SHP77 treated with DMSO at 0.1 percent for 48 hours (cell line): Measurements from ENCODE around the gene KIF5A.
"Not testable (repeated sequence)": the region's sequence is repeated elsewhere in the genome, so short reads cannot be mapped to it uniquely, and the experiment has no call there.

Experiments
- DNase-seq: peaks from one replicate; lab custom pipeline; 2025; lab: John Stamatoyannopoulos, UW

Gene KIF5A

GRCh38 chr12:57609101-57609780 lies 59.4 kb downstream of the KIF5A start:
- DNase-seq: no peak

GRCh38 chr12:57609781-57610553 lies 60.1 kb downstream of the KIF5A start:
- DNase-seq: no peak

DNA sequence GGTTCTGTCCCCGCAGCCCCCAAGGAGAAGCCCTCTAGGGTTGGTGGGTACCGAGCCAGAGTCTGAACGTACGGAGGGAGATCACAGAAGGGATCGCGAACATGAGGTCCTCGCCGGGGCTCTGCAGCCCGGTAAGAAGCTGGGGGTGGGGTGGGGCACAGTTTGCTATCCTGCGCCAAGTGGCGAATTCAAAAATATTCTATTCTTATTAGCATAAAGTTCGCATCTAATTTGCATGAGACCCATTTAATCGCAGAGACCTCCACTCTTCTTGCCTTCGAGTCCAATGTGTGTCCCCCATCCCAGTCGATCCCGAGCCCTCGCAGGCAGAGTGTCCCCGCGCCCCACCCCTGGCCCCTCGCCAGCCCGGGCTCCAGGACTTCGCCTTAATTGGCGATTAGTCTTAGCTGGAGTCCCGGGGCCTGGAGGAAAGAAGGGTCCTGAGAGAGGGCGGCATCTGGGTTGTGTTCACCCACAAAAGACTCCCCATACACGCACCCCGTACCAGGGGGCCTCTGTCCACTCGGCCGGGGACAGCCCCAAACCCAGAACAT lies 60.8 kb downstream of the KIF5A start:
- no peak for DNase-seq

DNA sequence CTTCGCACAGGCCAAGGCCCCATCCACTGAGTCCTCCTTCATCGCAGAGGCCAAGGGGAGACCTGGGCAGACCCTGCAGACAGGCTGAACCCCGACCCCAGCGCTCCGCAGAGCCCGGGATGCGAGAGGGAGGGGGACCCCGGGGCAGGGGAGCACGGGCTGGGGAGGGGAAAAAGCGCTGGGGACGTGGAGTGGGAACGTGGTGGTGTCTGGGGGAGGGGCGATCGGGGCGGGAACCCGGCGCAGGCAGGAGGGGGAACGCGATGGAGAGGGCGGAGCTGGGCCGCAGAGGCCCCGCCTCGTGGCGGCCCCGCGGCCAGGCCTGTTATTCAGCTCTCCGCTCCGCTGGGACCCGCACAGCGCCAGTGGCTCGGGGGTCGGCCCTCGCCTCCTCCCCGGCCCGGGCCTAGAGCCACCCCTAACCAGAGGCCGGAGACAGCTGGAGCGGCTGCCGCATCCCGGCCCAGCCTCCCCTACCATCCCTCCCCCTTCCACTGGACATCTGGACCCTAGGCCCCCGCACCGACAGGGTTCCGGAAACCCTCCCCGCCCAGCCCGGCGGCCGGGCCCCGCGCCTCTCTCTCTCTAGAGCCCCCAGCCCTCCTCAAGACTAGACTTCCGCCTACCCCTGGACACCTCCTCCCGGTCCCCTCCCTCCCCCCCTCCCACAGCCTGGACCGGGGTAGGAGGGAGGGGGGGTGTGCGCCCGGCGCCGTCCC lies 61.4 kb downstream of the KIF5A start, which contains the start of gene ARHGEF25:
Gene ARHGEF25, plus strand, starts transcription at position 328 of the 719 bp plus-strand sequence. CDS start 460 bp downstream, outside the sequence.
- DNase-seq: peak; percentile 30

GRCh38 chr12:57611827-57612710 lies 62.2 kb downstream of the KIF5A start:
- no peak for DNase-seq

DNA sequence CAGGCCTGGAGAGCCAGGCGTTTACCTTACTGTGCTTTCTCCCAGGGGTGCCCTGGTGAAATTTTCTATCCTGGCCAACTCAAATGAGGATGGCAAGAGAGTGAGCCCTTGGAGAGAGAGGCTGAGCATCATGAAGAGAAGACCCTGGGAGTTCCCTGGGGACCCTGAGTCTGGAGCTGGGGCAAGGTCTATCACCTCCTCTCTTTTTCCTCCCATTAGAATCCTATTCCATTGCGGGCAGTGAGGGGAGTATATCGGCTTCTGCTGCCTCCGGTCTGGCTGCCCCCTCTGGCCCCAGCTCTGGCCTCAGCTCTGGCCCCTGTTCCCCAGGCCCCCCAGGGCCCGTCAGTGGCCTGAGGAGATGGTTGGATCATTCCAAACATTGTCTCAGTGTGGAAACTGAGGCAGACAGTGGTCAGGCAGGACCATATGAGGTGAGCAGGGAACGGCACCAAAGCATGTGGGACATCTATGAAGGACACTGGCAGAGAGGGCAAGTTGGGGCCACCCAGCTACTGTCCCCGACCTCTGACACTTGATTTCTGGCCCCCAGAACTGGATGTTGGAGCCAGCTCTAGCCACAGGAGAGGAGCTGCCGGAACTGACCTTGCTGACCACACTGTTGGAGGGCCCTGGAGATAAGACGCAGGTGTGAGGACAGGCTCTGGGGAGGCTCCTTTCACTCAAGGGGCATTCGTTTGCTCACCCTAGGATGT lies 63.0 kb downstream of the KIF5A start:
- DNase-seq: no peak

- DNase-seq: no peak
Measured at GRCh38 chr12:57613427-57614109, 63.7 kb downstream of the KIF5A start.

DNA sequence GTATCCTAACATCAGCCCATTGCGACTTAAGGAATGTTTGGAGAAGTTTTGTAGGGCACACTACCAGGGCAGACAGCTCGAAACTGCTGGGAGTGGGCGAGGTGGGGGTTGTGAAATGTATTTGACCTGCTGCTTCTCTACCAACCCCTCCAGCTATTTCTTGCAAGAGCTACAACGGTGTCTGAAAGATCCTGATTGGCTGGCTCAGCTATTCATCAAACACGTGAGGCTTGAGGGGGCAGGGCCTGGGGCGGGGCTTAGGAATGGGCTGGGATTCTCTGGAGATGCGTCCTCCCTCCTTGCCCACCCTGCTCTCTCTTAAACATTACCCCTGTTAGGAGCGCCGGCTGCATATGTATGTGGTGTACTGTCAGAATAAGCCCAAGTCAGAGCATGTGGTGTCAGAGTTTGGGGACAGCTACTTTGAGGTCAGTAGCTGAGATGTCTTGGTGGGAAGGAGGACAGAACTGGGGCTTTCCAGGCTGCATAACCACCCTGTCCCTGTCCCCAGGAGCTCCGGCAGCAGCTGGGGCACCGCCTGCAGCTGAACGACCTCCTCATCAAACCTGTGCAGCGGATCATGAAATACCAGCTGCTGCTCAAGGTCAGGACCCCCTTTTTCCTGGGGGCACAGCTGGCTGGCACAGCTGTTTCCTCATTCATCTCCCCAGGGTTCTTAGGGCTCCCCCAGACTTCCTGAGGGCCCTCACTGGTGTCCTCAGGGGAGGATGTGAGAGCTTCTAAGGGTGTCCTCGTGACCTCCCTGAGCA lies 64.5 kb downstream of the KIF5A start:
- DNase-seq: no peak

- no peak for DNase-seq
Measured at GRCh38 chr12:57614948-57615500, 65.2 kb downstream of the KIF5A start.

GRCh38 chr12:57615637-57616036 lies 65.8 kb downstream of the KIF5A start:
- DNase-seq: no peak

DNA sequence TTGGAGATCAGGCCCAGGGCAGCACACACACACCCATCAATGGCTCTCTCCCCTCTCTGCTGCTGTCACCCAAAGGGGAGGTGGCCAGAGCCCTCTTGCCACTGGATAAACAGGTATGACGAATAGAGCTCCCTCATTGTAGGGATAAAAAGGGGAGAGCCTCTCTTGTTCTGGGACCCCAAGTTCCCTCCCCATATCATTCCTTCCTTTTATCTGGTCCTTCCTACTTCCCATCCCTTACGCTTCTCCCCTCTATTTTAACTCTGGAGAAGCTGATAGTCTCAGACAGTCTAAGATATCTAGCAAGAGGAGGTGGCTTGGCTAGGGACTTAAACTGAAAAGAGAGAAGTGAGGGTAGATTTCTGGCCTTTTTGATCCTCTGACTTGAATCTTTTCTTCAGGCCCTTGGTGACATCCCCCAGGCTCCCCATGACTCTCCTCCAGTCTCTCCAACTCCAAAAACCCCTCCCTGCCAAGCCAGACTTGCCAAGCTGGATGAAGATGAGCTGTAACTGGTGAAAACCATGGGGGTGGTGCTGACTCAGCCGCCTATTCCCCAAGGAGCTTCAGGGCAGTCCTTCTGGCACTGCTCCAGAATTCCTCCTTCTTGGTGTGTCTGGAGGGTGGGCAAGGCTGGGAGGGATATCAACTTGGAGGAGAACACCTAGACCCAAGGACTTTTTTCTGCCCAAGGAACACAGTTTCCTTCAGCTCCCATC lies 66.7 kb downstream of the KIF5A start:
- DNase-seq: no peak

DNA sequence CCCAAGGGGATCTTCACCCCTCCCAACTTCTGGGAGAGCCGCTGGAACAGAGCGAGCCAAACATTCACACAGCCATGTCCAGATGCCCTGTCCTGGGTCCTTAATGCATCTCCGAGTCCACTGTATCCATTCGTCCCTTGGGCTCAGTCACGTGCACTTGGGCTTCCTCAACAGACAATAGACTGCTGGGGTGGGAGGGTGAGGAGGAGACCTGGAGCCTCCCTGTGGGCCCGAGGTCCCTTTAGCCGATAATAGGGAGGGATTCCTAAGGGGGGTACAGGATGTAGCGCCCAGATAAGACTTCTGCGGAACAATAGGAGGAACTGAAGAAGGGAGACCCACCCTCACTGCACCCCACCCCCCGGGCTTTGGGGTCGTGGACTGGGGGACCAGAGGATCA lies 68.1 kb downstream of the KIF5A start:
- DNase-seq: no peak

DNA sequence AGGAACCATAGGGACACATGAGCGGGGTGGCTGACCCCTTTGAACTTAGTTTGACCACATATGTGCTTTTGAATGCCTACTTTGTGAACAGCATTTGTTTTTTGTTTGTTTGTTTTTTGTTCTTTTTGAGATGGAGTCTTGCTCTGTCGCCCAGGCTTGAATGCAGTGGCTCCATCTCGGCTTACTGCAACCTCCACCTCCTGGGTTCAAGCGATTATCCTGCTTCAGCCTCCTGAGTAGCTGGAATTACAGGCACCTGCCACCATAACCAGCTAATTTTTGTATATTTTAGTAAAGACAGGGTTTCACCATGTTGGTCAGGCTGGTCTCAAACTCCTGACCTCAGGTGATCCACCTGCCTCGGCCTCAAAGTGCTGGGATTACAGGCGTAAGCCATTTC lies 68.6 kb downstream of the KIF5A start:
- DNase-seq: not testable (repeated sequence)

DNA sequence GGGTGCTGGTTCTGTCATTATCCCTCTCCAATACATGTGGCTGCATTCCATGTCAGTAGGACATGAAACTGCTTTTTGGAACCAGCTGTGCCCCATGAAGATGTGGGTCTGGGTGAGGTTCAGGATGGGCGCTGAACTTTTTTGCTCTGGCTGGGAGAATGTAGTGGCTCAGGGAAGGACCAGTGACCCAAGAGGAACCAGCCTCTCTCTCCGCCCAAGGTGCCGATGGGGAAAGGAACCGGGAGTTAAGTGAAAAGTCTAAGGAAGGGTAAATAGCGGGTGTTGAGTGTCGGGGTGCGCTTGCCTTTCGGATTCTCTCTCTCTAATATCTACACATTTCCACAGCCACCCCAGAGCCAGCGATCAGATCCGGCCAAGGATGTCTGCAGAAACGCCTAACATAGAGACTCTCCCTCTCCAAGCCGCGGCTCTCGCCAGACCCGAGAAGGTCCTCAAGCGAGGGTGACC lies 69.2 kb downstream of the KIF5A start:
- DNase-seq: no peak

DNA sequence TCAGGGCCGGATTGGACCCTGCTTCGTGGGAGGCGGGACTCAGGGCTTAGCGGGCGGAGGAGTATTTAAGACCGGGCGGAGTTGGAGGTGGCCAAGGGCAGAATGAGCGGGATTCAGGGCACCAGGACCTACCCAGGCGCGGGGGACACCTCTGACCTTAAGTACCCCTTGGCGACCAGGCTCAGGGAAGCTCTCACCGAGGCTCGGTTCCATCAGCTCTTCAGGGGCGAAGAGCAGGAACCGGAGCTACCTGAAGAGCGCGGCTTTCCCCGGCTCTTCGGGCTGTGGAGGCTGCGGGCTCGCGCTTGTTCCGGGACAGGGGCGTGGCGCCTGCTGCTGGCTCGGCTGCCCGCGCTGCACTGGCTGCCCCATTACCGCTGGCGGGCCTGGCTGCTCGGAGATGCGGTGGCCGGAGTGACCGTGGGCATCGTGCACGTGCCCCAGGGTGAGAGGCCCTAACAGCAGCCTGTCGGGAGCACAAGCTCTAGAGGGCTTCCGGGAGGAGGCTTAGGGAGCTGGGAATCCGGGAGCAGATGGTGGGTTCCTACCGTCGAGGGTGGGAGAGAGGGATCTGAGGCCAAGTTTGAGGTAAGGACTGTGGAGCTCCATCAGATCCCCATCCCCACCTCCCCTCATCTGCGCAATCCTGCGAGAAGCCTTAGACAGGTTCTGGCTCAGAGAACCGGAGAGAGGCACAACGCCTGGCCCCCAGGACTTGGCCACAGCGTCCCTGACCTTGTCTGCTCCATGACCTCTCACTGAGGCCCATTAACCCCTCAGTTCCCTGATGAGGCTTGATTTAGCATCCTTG lies 69.8 kb downstream of the KIF5A start:
- DNase-seq: no peak

GRCh38 chr12:57620245-57620935 lies 70.5 kb downstream of the KIF5A start:
- DNase-seq: no peak
